GM12878 (cell line): ENCODE data around the gene ELK4. TPM values are rescaled to one million over a fixed set of nuclear protein-coding genes. Genes with fewer than 3 reads are reported as not detected.

Source experiments
- ATAC-seq: fragments of 200-7000 bp; cut with Tn5 transposase; 3 replicates; pipeline ENCODE4 v1.9.1; 2020; ENCODE audit warnings: mild to moderate bottlenecking, moderate library complexity
- BruUV-seq: library from RNA; stranded (reverse); fragments of 400-500 nt; replicated peaks from 2 replicates; lab custom pipeline; 2021; lab: Mats Ljungman, UMichigan
- CTCF ChIA-PET: fragments of 300-600 bp; sonication (Branson Sonifier 250); formaldehyde crosslinking; extraction: SDS; loops from one replicate; lab custom pipeline; 2021; ENCODE audit warnings: inconsistent platforms; lab: Yijun Ruan, JAX
- POLR2A ChIA-PET: fragments of 350-600 bp; formaldehyde crosslinking; extraction: SDS; loops from one replicate; lab custom pipeline; 2021; ENCODE audit warnings: inconsistent platforms; lab: Charles Lee
- RAD21 ChIA-PET: fragments of 300-600 bp; sonication (Branson Sonifier 250); formaldehyde crosslinking; loops from one replicate; lab custom pipeline; 2023; ENCODE audit warnings: antibody characterized with exemption; ENCODE audit not compliant: unreplicated experiment; lab: Charles Lee
- SMC1A ChIA-PET: fragments of 300-600 bp; sonication (Branson Sonifier 250); formaldehyde crosslinking; loops from one replicate; lab custom pipeline; 2023; ENCODE audit not compliant: unreplicated experiment, uncharacterized antibody; lab: Charles Lee
- DNase-seq: peaks from one replicate; pipeline ENCODE4 v3.0.0-alpha.2; 2011; ENCODE audit warnings: low read depth, low spot score
- FAIRE-seq: peaks from 3 replicates; lab custom pipeline; 2011; peaks lifted over from hg19 to GRCh38; lab: Jason Lieb, UNC
- H2AFZ ChIP-seq: 2 replicates; pipeline ENCODE4 v1.6.0; 2011; ENCODE audit warnings: low read depth, low read length, control low read depth; ENCODE audit not compliant: control insufficient read depth
- H3K27ac ChIP-seq: 2 replicates; pipeline ENCODE4 v1.5.1; 2011; ENCODE audit warnings: control low read depth; ENCODE audit not compliant: control insufficient read depth, insufficient read depth
- H3K27me3 ChIP-seq, 2 experiments: replicated peaks in 1 of 2; 2 replicates each; pipeline versions ENCODE4 v1.6.0 to v1.6.1; 2011; ENCODE audit warnings: low read length in 1 of 2; ENCODE audit not compliant: control insufficient read depth in 2 of 2, insufficient read depth in 2 of 2
- H3K36me3 ChIP-seq, 2 experiments: 2 replicates each; pipeline ENCODE4 v1.5.1; 2011; ENCODE audit warnings: low read length in 1 of 2; ENCODE audit not compliant: control insufficient read depth in 2 of 2, insufficient read depth in 2 of 2
- H3K4me1 ChIP-seq: 2 replicates; pipeline ENCODE4 v1.6.1; 2011; ENCODE audit warnings: mild to moderate bottlenecking, low read length, moderate library complexity, mixed read lengths; ENCODE audit not compliant: control insufficient read depth, insufficient read depth
- H3K4me2 ChIP-seq: 2 replicates; pipeline ENCODE4 v1.6.0; 2011; ENCODE audit warnings: control low read depth; ENCODE audit not compliant: control insufficient read depth, insufficient read depth
- H3K4me3 ChIP-seq: fragments of 200-600 bp; sonication (generic); 2 replicates; pipeline ENCODE4 v1.5.1; 2016
- H3K79me2 ChIP-seq: 2 replicates; pipeline ENCODE4 v1.6.0; 2011; ENCODE audit warnings: low read length; ENCODE audit not compliant: control insufficient read depth, insufficient read depth
- H3K9ac ChIP-seq: 2 replicates; pipeline ENCODE4 v1.8.0; 2011; ENCODE audit warnings: low read length, control low read depth, mixed read lengths; ENCODE audit not compliant: control insufficient read depth, insufficient read depth
- H3K9me3 ChIP-seq: replicated peaks from 3 replicates; pipeline ENCODE4 v1.5.1; 2011; ENCODE audit warnings: mild to moderate bottlenecking, low read length; ENCODE audit not compliant: control insufficient read depth, insufficient read depth
- H4K20me1 ChIP-seq: 2 replicates; pipeline ENCODE4 v1.6.0; 2011; ENCODE audit not compliant: control insufficient read depth, insufficient read depth
- CEBPB ChIP-seq, 2 experiments: fragments of 150-350 bp in 1 of 2; IDR thresholded peaks; 2 replicates each; pipeline ENCODE4 v1.6.1; 2012 to 2014; ENCODE audit warnings: low read depth in 2 of 2, low read length in 2 of 2, borderline replicate concordance in 1 of 2, inconsistent platforms in 1 of 2
- CUX1 ChIP-seq: IDR thresholded peaks from 2 replicates; pipeline ENCODE4 v1.6.1; 2012; ENCODE audit warnings: improper control_type of control experiment, low read depth, low read length; ENCODE audit not compliant: insufficient replicate concordance
- HDAC6 ChIP-seq: fragments of 200-600 bp; sonication (generic); IDR thresholded peaks from one replicate; pipeline ENCODE4 v1.8.0; 2017; ENCODE audit warnings: antibody characterized with exemption; ENCODE audit not compliant: unreplicated experiment
- MYB ChIP-seq: fragments of 150-350 bp; IDR thresholded peaks from 2 replicates; pipeline ENCODE4 v1.6.1; 2014; ENCODE audit warnings: mild to moderate bottlenecking, low read depth, low read length, borderline replicate concordance
- NFIC ChIP-seq: IDR thresholded peaks from 2 replicates; pipeline ENCODE4 v1.6.1; 2012; ENCODE audit warnings: low read depth, mild to moderate bottlenecking, inconsistent platforms, low read length, moderate library complexity
- NFYA ChIP-seq: IDR thresholded peaks from 2 replicates; pipeline ENCODE4 v1.6.1; 2011; ENCODE audit warnings: low read depth, mild to moderate bottlenecking, low read length, improper control_type of control experiment, borderline replicate concordance
- PAX5 ChIP-seq: IDR thresholded peaks from 2 replicates; pipeline ENCODE4 v1.6.1; 2011; ENCODE audit warnings: low read depth, low read length, borderline replicate concordance
- POLR2AphosphoS2 ChIP-seq: IDR thresholded peaks from 2 replicates; pipeline ENCODE4 v1.6.1; 2011; ENCODE audit warnings: low read depth, mild to moderate bottlenecking, low read length, improper control_type of control experiment, moderate library complexity
- RAD21 ChIP-seq: IDR thresholded peaks from 2 replicates; pipeline ENCODE4 v1.6.1; 2011; ENCODE audit warnings: mild to moderate bottlenecking, low read depth, low read length, moderate library complexity; ENCODE audit not compliant: insufficient read depth
- RELA ChIP-seq: fragments of 450-650 bp; IDR thresholded peaks from 2 replicates; pipeline ENCODE4 v1.8.0; 2014; ENCODE audit warnings: borderline replicate concordance; ENCODE audit not compliant: partially characterized antibody
- SMAD1 ChIP-seq: fragments of 450-650 bp; IDR thresholded peaks from 2 replicates; pipeline ENCODE4 v1.6.1; 2018; ENCODE audit warnings: mild to moderate bottlenecking, low read depth; ENCODE audit not compliant: partially characterized antibody
- TCF3 ChIP-seq: IDR thresholded peaks from 2 replicates; pipeline ENCODE4 v1.6.1; 2012; ENCODE audit warnings: low read depth, mild to moderate bottlenecking, low read length, borderline replicate concordance; ENCODE audit not compliant: insufficient read depth
- ZBTB40 ChIP-seq: fragments of 450-650 bp; IDR thresholded peaks from 2 replicates; pipeline ENCODE4 v1.6.1; 2016; ENCODE audit warnings: mild to moderate bottlenecking, moderate library complexity, borderline replicate concordance
- WGBS: methylation state at CpG from one replicate; pipeline ENCODE4 v1.1.6; 2016; ENCODE audit warnings: low lambda C conversion rate; ENCODE audit not compliant: insufficient replicate concordance, insufficient coverage; ENCODE audit errors: missing lambda C conversion rate; 5-methylcytosine and 5-hydroxymethylcytosine counted together
- in situ Hi-C: fragments of 300-500 bp; cut with MboI; formaldehyde crosslinking; loops from 9 replicates; pipeline ENCODE4 v1.14.3; 2018; ENCODE audit warnings: mixed read lengths
- intact Hi-C: fragments of 100-400 bp; cut with micrococcal nuclease; formaldehyde crosslinking; loops from one replicate; pipeline ENCODE4 v1.14.2; 2022; ENCODE audit not compliant: unreplicated experiment
- polyA plus RNA-seq, 11 experiments: library from polyadenylated mRNA; depleted of rRNA in 4 of 11; unstranded in 6 of 11; stranded (reverse) in 5 of 11; fragments of >200 nt; fragmentation: Nextera tagmentation in 4 of 11; fragmentation: Illumina TruSeq in 1 of 11; extraction: Ambion mirVana in 4 of 11; extraction: Trizol in 1 of 11; gene quantifications; 1 replicate in 1 of 11; 2 replicates in 10 of 11; pipeline versions ENCODE4 v1.2.1 to v1.2.3, GENCODE V29; 2011 to 2016; ENCODE audit warnings: inconsistent platforms in 2 of 11, missing spikeins in 2 of 11, low read depth in 1 of 11
- total RNA-seq, 4 experiments: library from RNA; depleted of rRNA in 3 of 4; stranded (reverse); fragments of >200 nt in 3 of 4; fragmentation: Illumina TruSeq in 1 of 4; extraction: Trizol in 1 of 4; gene quantifications; 2 replicates each; pipeline versions ENCODE4 v1.2.1 to v1.2.3, GENCODE V29; 2013 to 2021

The ELK4 gene
- total and polyA plus RNA-seq, 10 of the 15 experiments (the other 5 are each of a cell fraction or from before 2014, with no cell fraction given), result 5.2 to 71.5 (median 18.5) TPM

GRCh38 chr1:205572421-205572820, 59.4 kb downstream of the ELK4 start (continued):
- TF ChIP-seq ZBTB40, result no peak
- TF ChIP-seq HDAC6, result no peak
- TF ChIP-seq POLR2AphosphoS2, result no peak
- no peak for TF ChIP-seq CEBPB (IDR thresholded peaks at IDR 0.05; ENCODE audit: borderline replicate concordance in 1 of 2, low read depth in 2 of 2, low read length in 2 of 2)
- TF ChIP-seq, all 136 proteins: peak for 0

GRCh38 chr1:205571747-205572146, 60.1 kb downstream of the ELK4 start:
- FAIRE-seq (no peak), DNase-seq (no peak), ATAC-seq (no peak)
- SMC1A ChIA-PET, result interaction anchor here (1.0 to 1.4 kb wide), 2 partner anchors 11 kb away, joined by 3 read pairs; no protein-coding TSS in a partner anchor
- POLR2A ChIA-PET, result no interaction called here
- no peak overlapping the region for H3K4me2 ChIP-seq
- peaks cover 9 to 17% of the 10 kb centered on the region in 2 experiments; a peak in 3 of 4 replicates for H3K27me3 ChIP-seq
- H3K79me2 ChIP-seq, result no peaks in the 10 kb centered on the region
- no peaks in the 10 kb centered on the region for H3K4me1 ChIP-seq
- H3K27ac ChIP-seq, result no peak overlapping the region
- no peak overlapping the region for H2AFZ ChIP-seq
- BruUV-seq, result no TSS peak
- no peak overlapping the region for H3K4me3 ChIP-seq
- H4K20me1 ChIP-seq, result no peaks in the 10 kb centered on the region
- CTCF ChIA-PET, result interaction anchor here (0.9 to 1.5 kb wide), 4 partner anchors 17 to 87 kb away, joined by 3 to 5 read pairs (median 3); no protein-coding TSS in a partner anchor
- H3K9ac ChIP-seq, result no peak overlapping the region
- in situ Hi-C loops, result no loop called here
- H3K36me3 ChIP-seq, result no peaks in the 10 kb centered on the region
- intact Hi-C loops, result no loop called here
- WGBS, result 22% methylated on average over 4 of the region's 4 CpGs
- H3K9me3 ChIP-seq, result no peaks in the 10 kb centered on the region
- RAD21 ChIA-PET, result interaction anchor here (0.6 to 1.0 kb wide), 2 partner anchors 12 to 87 kb away, joined by 3 to 4 read pairs; no protein-coding TSS in a partner anchor
- no peak for TF ChIP-seq RAD21
- no peak for TF ChIP-seq NFIC
- no peak for TF ChIP-seq NFYA
- TF ChIP-seq MYB, result no peak
- TF ChIP-seq PAX5, result no peak
- TF ChIP-seq SMAD1, result no peak
- TF ChIP-seq CUX1, result no peak
- no peak for TF ChIP-seq RELA
- no peak for TF ChIP-seq TCF3
